ENCODE measurements around the gene CORO2A.
"Not testable (repeated sequence)": the region's sequence is repeated elsewhere in the genome, so short reads cannot be mapped to it uniquely, and the experiment has no call there.

GRCh38 chr9:98090674-98091073 lies 101.8 kb downstream of the CORO2A start:
- TF ChIP-seq CTCF (IDR thresholded peaks at IDR 0.05); RORB (CRISPR knock-in tag; IDR thresholded peaks at IDR 0.05): not testable (repeated sequence)
- peak; percentile 78 for TF ChIP-seq MAX (CRISPR knock-in tag; IDR thresholded peaks at IDR 0.05)
